ENCODE data around the gene LCN2.

LCN2 gene

DNA sequence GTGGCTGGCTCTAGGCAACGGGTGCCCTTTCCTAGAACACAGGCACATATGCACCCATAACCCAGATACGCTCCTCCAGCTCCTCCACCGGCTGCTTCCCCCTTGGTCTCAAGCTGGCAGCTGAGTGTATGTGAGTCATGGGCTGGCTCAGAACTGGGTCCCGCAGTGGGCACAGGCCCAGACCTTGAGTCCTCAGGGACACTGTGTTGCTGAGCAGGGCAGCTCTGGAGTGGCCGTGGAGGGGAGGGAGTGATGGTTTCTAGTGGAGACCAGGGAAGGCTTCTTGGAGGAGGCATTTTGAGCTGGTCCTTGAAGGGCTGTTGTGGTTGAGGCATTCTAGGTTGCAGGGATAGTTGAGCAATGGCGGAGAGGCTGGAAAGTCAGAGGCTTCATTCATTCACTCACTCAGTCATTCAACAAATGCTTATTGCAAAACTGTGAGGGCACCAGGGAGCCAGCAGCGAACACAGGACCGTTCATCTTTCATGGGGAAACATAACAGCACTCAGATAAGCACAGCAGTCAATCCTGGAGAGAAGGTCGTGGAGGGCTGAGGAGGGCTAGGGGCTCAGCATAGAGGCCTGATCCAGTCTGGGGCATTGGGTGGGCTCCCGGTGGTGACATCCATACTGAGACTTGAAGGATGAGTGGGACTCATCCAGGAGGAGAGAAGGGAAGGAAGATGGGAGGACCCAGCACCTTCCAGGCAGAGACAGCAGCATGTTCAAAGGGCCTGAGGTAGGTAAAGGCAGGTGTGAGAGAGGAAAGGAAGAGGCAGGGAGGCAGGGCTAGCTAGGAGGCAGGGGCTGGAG lies 13.2 kb downstream of the LCN2 start:
- Histone ChIP-seq H3K27me3 (replicated peaks) (no peaks in the 10 kb centered on the region), H3K27ac (no peak overlapping the region), H3K4me3 (ENCODE audit: low read depth, low read length) (no peak overlapping the region), H3K36me3 (replicated peaks) (peaks cover 45% of the 10 kb centered on the region)
- in situ Hi-C loops (cut with HindIII; ENCODE audit: low pct_ligation_motif_present, low sequenced_read_pairs): no loop called here
- DNase-seq: no peak
- TF ChIP-seq, protein P1, sequence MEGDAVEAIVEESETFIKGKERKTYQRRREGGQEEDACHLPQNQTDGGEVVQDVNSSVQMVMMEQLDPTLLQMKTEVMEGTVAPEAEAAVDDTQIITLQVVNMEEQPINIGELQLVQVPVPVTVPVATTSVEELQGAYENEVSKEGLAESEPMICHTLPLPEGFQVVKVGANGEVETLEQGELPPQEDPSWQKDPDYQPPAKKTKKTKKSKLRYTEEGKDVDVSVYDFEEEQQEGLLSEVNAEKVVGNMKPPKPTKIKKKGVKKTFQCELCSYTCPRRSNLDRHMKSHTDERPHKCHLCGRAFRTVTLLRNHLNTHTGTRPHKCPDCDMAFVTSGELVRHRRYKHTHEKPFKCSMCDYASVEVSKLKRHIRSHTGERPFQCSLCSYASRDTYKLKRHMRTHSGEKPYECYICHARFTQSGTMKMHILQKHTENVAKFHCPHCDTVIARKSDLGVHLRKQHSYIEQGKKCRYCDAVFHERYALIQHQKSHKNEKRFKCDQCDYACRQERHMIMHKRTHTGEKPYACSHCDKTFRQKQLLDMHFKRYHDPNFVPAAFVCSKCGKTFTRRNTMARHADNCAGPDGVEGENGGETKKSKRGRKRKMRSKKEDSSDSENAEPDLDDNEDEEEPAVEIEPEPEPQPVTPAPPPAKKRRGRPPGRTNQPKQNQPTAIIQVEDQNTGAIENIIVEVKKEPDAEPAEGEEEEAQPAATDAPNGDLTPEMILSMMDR (IDR thresholded peaks at IDR 0.05; ENCODE audit: low read depth, low read length, missing control alignments): no peak

DNA sequence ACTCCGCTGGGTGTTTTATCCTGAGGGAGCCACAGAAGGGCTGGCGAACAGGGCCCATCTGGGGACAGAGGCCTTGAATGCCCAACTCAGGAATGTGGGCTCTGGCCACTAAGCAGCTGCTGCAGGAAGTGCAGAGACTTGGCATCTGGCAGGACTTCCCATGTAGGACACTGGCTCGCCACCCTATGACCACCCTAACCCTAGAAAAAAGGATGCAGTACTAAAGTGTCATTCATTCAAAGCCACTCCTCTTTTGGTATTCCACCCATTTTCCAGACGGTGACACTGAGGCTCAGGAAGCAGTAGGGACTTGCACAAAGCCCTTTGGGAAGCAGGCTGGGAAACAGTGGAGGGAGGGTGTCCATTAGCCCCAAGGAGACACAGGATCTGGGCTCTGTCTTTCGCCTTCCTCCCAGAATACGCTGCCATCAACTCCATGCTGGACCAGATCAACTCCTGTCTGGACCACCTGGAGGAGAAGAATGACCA lies 13.8 kb downstream of the LCN2 start:
- no peaks in the 10 kb centered on the region for H3K27me3 ChIP-seq (replicated peaks)
- in situ Hi-C loops (cut with HindIII; ENCODE audit: low pct_ligation_motif_present, low sequenced_read_pairs): no loop called here
- peaks cover 52% of the 10 kb centered on the region for H3K36me3 ChIP-seq (replicated peaks)
- TF ChIP-seq, protein P1 (IDR thresholded peaks at IDR 0.05; ENCODE audit: low read depth, low read length, missing control alignments): no peak
- no peak overlapping the region for H3K27ac ChIP-seq
- no peak for DNase-seq
- H3K4me3 ChIP-seq (ENCODE audit: low read depth, low read length): no peak overlapping the region

DNA sequence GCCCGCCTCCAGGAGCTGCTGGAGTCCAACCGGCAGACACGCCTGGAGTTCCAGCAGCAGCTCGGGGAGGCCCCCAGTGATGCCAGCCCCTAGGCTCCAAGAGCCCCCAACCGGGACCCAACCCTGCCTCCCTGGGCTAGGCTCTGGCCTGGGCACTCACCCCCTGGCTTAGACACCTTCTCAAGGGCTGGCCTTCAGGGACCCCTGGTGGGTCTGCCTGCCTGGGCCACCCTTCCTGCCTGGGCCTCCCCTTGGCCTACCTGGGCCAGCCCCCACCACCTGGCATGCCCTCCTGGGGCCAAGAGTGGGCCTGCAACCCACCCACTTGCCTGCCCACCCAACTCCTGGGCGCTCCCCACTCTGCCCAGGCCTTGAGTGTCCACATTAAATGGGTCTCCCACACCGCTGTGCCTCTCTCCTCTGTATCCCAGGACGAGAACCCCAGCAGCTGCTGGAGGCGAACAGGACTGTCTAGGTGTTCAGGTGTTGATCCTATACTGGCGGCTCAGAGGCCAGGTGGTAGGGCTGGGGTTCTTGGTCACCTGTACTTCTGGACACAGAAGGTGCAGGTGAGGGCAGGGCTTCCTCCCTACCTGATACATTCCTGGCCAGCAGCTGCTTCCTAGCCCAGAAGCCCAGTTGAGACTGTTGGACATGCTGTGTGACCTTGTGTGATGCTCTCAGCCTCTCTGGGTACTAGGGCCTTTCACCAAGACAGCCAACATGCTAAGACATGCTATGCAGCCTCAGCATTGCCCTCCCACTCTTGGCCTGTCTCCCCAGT lies 14.5 kb downstream of the LCN2 start:
- in situ Hi-C loops (cut with HindIII; ENCODE audit: low pct_ligation_motif_present, low sequenced_read_pairs): no loop called here
- Histone ChIP-seq H3K36me3 (replicated peaks) (peaks cover 57% of the 10 kb centered on the region), H3K4me3 (ENCODE audit: low read depth, low read length) (no peak overlapping the region), H3K27ac (no peak overlapping the region), H3K27me3 (replicated peaks) (no peaks in the 10 kb centered on the region)
- TF ChIP-seq, protein P1 (IDR thresholded peaks at IDR 0.05; ENCODE audit: low read depth, low read length, missing control alignments): no peak
- no peak for DNase-seq

DNA sequence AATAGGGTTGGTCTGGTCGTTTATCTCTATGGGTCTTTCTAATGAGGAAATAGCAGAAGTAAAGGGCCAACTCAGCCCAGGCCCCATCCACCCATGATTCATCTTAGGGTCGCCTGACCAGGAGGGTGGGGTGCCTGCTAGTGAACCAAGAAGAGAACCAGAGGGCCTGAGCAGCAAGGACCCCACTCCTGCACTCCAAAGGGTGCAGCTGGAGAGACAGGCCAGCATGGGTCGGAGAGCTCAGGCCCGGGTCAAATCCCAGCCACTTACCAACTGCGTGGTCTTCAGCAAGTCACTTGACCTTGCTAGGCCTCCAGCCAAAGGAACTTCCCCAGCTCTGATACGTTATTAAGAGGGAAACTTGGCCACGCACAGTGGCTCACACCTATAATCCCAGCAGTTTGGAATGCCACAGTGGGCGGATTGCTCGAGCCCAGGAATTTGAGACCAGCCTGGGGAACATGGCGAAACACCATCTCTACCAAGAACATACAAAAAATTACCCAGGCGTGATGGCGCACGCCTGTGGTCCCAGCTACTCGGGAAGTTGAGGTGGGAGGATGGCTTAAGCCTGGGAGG lies 15.1 kb downstream of the LCN2 start:
- in situ Hi-C loops (cut with HindIII; ENCODE audit: low pct_ligation_motif_present, low sequenced_read_pairs): no loop called here
- no peaks in the 10 kb centered on the region for H3K27me3 ChIP-seq (replicated peaks)
- DNase-seq: no peak
- TF ChIP-seq, protein P1 (IDR thresholded peaks at IDR 0.05; ENCODE audit: low read depth, low read length, missing control alignments): no peak
- peaks cover 63% of the 10 kb centered on the region for H3K36me3 ChIP-seq (replicated peaks)
- no peak overlapping the region for H3K27ac ChIP-seq
- H3K4me3 ChIP-seq (ENCODE audit: low read depth, low read length): no peak overlapping the region

DNA sequence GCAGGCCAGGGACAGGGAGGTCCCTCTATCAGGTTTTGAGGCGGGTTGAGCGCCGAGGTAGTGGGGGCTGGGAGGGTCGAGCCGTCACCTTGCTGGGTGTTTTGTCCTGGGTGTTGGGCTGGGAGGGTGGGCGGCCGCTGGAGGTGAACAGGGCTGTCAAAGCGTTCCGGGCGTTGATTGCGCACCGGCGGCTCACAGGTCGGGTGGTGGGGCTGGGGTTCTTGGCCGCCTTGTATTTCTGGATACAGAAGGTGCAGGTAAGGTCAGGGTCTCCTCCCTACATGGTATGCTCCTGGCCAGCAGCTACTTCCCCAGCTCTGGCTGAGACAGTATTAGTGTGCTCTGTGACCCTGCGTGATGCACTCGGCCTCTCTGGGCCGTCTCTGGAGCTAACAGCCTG lies 16.9 kb downstream of the LCN2 start:
- peaks cover 70% of the 10 kb centered on the region for H3K36me3 ChIP-seq (replicated peaks)
- no peak overlapping the region for H3K4me3 ChIP-seq (ENCODE audit: low read depth, low read length)
- TF ChIP-seq, protein P1 (IDR thresholded peaks at IDR 0.05; ENCODE audit: low read depth, low read length, missing control alignments): no peak
- in situ Hi-C loops (cut with HindIII; ENCODE audit: low pct_ligation_motif_present, low sequenced_read_pairs): no loop called here
- no peak for DNase-seq
- H3K27me3 ChIP-seq (replicated peaks): no peaks in the 10 kb centered on the region
- H3K27ac ChIP-seq: no peak overlapping the region

Measured in brain microvascular endothelial cell (primary cell).